Measurements from ENCODE around the gene TMEM132D. TPM values are rescaled to one million over a fixed set of nuclear protein-coding genes. Genes with fewer than 3 reads are reported as not detected.

Gene TMEM132D
- total and polyA plus RNA-seq, 2 of the 4 experiments (the other 2 are of a cell fraction): not detected

DNA sequence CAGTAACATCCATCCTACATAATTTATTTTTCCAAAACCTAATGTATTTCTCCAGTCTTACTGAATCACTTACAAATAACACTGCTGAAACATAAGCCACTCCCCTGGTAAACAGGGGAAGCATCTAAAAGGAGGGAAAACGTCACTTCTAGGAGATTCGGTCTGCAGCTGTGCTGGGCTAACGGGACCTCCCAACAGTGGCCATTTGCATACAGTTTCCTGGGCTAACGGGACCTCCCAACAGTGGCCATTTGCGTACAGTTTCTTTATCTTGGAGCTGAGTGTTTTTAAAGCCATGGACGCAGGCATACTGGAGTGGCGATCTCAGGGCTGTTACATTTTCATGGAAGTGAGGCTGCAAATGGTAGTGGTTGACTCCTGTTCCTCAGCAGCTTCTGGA lies 242.9 kb downstream of the TMEM132D start:
- no peak overlapping the region for H3K9ac ChIP-seq (ENCODE audit: low read depth, low read length)
- no peak overlapping the region for H2AK9ac ChIP-seq (replicated peaks; ENCODE audit: low read depth, low read length, poor library complexity)
- H3K4me1 ChIP-seq (ENCODE audit: control insufficient read depth, insufficient read depth, low read length): no peaks in the 10 kb centered on the region
- H3K27me3 ChIP-seq (ENCODE audit: control insufficient read depth, insufficient read depth, low read length): no peaks in the 10 kb centered on the region
- dilution Hi-C loops (cut with HindIII; ENCODE audit: low sequenced_read_pairs, unreplicated experiment) (no loop called here), in situ Hi-C loops (cut with MboI; ENCODE audit: low sequenced_read_pairs) (no loop called here), intact Hi-C loops (cut with micrococcal nuclease) (no loop called here)
- no peak overlapping the region for H3K18ac ChIP-seq (ENCODE audit: low read depth, low read length)
- DNase-seq (no peak), ATAC-seq (ENCODE audit: low read depth) (no peak)
- H2BK20ac ChIP-seq (ENCODE audit: low read depth, low read length): no peak overlapping the region
- no peak overlapping the region for H4K5ac ChIP-seq (ENCODE audit: low read depth, low read length)
- H3K79me1 ChIP-seq (ENCODE audit: low read depth in 1 of 2, low read length in 2 of 2): no peaks in the 10 kb centered on the region
- CTCF ChIA-PET: no interaction called here
- no peak overlapping the region for H4K91ac ChIP-seq (ENCODE audit: insufficient read depth, low read depth, low read length)
- H4K20me1 ChIP-seq (ENCODE audit: insufficient read depth, low read length): no peaks in the 10 kb centered on the region
- no peak overlapping the region for H2BK15ac ChIP-seq (ENCODE audit: low read depth, low read length)
- H2AK5ac ChIP-seq (ENCODE audit: low read depth, low read length): no peak overlapping the region
- BruUV-seq (replicated peaks): no TSS peak
- TF ChIP-seq CEBPB (IDR thresholded peaks at IDR 0.05; ENCODE audit: low read depth, low read length): no peak
- H2BK120ac ChIP-seq (ENCODE audit: low read depth, low read length): no peak overlapping the region
- no peak overlapping the region for H4K8ac ChIP-seq (ENCODE audit: low read depth in 2 of 2, low read length in 2 of 2)
- no peak overlapping the region for H2AFZ ChIP-seq (replicated peaks; ENCODE audit: low read length, poor library complexity)
- no peak overlapping the region for H3K27ac ChIP-seq (ENCODE audit: insufficient read depth, low read length)
- no peak overlapping the region for H3K4me3 ChIP-seq (ENCODE audit: insufficient read depth, low read depth, low read length)
- no peaks in the 10 kb centered on the region for H3K36me3 ChIP-seq (ENCODE audit: control insufficient read depth, insufficient read depth, low read length)
- no peak overlapping the region for H3K23ac ChIP-seq (ENCODE audit: low read depth, low read length)
- H3K9me3 ChIP-seq (ENCODE audit: control insufficient read depth, insufficient read depth, low read length): peaks cover 21% of the 10 kb centered on the region
- no peak overlapping the region for H2BK5ac ChIP-seq (ENCODE audit: low read depth, low read length, poor library complexity, severe bottlenecking)
- H3K9me1 ChIP-seq (ENCODE audit: insufficient read depth, low read length): no peaks in the 10 kb centered on the region
- H3K56ac ChIP-seq (ENCODE audit: extremely low read depth, insufficient read depth, low read length): no peak overlapping the region
- WGBS, 2 experiments (ENCODE audit: extremely low coverage in 2 of 2, insufficient read length in 1 of 2): no CpG with 5 or more reads among the region's 7 CpGs
- H3K4me2 ChIP-seq (ENCODE audit: low read depth, low read length): no peak overlapping the region
- no peak overlapping the region for H3K4ac ChIP-seq (ENCODE audit: low read depth, low read length)
- POLR2A ChIA-PET (ENCODE audit: unreplicated experiment): no interaction called here
- no peak overlapping the region for H3K14ac ChIP-seq (replicated peaks; ENCODE audit: low read depth, low read length)
